Suprapubic skin (tissue), 4 donors: ENCODE results near the gene MGME1.

ENCODE experiments used
- CTCF ChIP-seq, 2 donors: fragments of 200-600 bp in 1 of 2; fragments of 450-650 bp in 1 of 2; sonication (generic) in 1 of 2; IDR thresholded peaks; one replicate each; pipeline ENCODE4 v1.5.1; 2016 to 2019; ENCODE audit warnings: antibody characterized with exemption in 2 of 2, mild to moderate bottlenecking in 1 of 2, moderate library complexity in 1 of 2
- EP300 ChIP-seq: sonication (generic); formaldehyde crosslinking; IDR thresholded peaks from one replicate; pipeline ENCODE4 v1.6.1; 2017; ENCODE audit warnings: antibody characterized with exemption
- POLR2A ChIP-seq, 2 donors: fragments of 450-650 bp; IDR thresholded peaks; one replicate each; pipeline ENCODE4 v1.6.1; 2017; ENCODE audit warnings: antibody characterized with exemption in 2 of 2, mild to moderate bottlenecking in 2 of 2, moderate library complexity in 2 of 2
- POLR2AphosphoS5 ChIP-seq, 3 donors: sonication (generic); formaldehyde crosslinking; IDR thresholded peaks; one replicate each; pipeline ENCODE4 v1.6.1; 2017; ENCODE audit warnings: antibody characterized with exemption in 3 of 3

- no peak for TF ChIP-seq EP300
- TF ChIP-seq CTCF (IDR thresholded peaks at IDR 0.05) = no peak
- no peak for TF ChIP-seq POLR2AphosphoS5 (IDR thresholded peaks at IDR 0.05)
- no peak for TF ChIP-seq POLR2A (IDR thresholded peaks at IDR 0.05)
Observed at GRCh38 chr20:18024606-18025127, 55.8 kb downstream of the MGME1 start.
